NCI-H2196 (cell line): ENCODE data around the gene MACROH2A1.

Experiments
- DNase-seq: peaks from one replicate; lab custom pipeline; 2025; ENCODE audit not compliant: unreplicated experiment; lab: John Stamatoyannopoulos, UW

Gene MACROH2A1

GRCh38 chr5:135398855-135399793, at the start of gene MACROH2A1:
Gene MACROH2A1 (minus strand): TSS chr5:135399231. CDS start chr5:135389093, 10,138 bp downstream.
- DNase-seq: peak; percentile 91

GRCh38 chr5:135448071-135448739, 49.2 kb upstream of the MACROH2A1 start:
- DNase-seq: no peak

GRCh38 chr5:135447298-135447929, 48.4 kb upstream of the MACROH2A1 start, which contains the start of gene DCANP1:
Gene DCANP1 (minus strand): TSS chr5:135447348. CDS start chr5:135447108, 240 bp downstream.
- no peak for DNase-seq

- DNase-seq: no peak
These were observed 47.6 kb upstream of the MACROH2A1 start for GRCh38 chr5:135446615-135447014.

- DNase-seq: no peak
These were observed 47.2 kb upstream of the MACROH2A1 start for GRCh38 chr5:135446206-135446605.

GRCh38 chr5:135445306-135445985, 46.4 kb upstream of the MACROH2A1 start:
- DNase-seq: no peak

- DNase-seq: no peak
These were observed 45.9 kb upstream of the MACROH2A1 start for GRCh38 chr5:135444881-135445280.

- no peak for DNase-seq
These were observed 45.3 kb upstream of the MACROH2A1 start for GRCh38 chr5:135444360-135444759.

GRCh38 chr5:135443161-135443960, 44.3 kb upstream of the MACROH2A1 start:
- DNase-seq: no peak

- no peak for DNase-seq
These were observed 43.6 kb upstream of the MACROH2A1 start for GRCh38 chr5:135442431-135443160.

- no peak for DNase-seq
These were observed 42.9 kb upstream of the MACROH2A1 start for GRCh38 chr5:135441919-135442318.

- no peak for DNase-seq
These were observed 42.4 kb upstream of the MACROH2A1 start for GRCh38 chr5:135441350-135441831.

GRCh38 chr5:135440916-135441315, 41.9 kb upstream of the MACROH2A1 start:
- DNase-seq: no peak

GRCh38 chr5:135439231-135440205, 40.5 kb upstream of the MACROH2A1 start:
- no peak for DNase-seq

GRCh38 chr5:135438636-135439221, 39.7 kb upstream of the MACROH2A1 start:
- no peak for DNase-seq

GRCh38 chr5:135437796-135438560, 38.9 kb upstream of the MACROH2A1 start:
- DNase-seq: peak; percentile 80

- DNase-seq: no peak
These were observed 38.4 kb upstream of the MACROH2A1 start for GRCh38 chr5:135437422-135437795.
